ENCODE data around the gene LTA.

The LTA gene

DNA sequence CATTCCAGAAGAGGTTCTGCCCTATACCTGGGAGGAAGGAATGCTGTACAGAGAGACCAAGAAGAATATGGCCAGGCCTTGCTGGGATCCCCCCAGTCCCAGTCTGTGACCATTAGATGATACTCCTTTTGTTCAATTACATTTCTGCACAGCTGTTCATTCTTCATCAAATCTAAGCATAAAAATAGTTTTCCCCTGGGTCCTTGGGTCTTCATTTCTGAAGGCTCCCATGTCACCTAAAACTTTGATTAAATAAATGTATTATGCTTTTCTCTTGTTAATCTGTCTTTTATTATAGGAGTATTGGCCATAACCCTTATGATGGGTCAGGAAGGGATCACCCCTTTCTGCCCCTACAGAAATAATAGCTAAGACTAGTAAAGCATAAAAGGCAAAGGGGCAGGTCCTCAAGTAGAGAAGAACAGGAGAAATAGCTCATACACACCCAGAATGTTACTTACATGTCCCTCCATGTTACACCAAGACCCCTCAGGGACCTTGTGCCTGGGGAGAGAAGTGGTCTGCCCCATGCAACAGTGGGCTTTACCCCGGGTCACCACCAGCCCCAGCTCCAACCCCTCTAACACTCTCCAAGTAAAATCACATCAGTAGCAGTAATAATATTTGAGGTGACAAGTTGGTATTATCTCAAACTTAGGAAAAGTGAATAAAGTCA is 2.1 kb upstream of the LTA start:
- no peak for DNase-seq (ENCODE audit: low read depth, low spot score)

DNA sequence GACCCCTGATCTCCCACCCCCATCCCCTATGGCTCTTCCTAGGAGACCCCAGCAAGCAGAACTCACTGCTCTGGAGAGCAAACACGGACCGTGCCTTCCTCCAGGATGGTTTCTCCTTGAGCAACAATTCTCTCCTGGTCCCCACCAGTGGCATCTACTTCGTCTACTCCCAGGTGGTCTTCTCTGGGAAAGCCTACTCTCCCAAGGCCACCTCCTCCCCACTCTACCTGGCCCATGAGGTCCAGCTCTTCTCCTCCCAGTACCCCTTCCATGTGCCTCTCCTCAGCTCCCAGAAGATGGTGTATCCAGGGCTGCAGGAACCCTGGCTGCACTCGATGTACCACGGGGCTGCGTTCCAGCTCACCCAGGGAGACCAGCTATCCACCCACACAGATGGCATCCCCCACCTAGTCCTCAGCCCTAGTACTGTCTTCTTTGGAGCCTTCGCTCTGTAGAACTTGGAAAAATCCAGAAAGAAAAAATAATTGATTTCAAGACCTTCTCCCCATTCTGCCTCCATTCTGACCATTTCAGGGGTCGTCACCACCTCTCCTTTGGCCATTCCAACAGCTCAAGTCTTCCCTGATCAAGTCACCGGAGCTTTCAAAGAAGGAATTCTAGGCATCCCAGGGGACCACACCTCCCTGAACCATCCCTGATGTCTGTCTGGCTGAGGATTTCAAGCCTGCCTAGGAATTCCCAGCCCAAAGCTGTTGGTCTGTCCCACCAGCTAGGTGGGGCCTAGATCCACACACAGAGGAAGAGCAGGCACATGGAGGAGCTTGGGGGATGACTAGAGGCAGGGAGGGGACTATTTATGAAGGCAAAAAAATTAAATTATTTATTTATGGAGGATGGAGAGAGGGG is 1.4 kb downstream of the LTA start:
- no peak for DNase-seq (ENCODE audit: low read depth, low spot score)

DNA sequence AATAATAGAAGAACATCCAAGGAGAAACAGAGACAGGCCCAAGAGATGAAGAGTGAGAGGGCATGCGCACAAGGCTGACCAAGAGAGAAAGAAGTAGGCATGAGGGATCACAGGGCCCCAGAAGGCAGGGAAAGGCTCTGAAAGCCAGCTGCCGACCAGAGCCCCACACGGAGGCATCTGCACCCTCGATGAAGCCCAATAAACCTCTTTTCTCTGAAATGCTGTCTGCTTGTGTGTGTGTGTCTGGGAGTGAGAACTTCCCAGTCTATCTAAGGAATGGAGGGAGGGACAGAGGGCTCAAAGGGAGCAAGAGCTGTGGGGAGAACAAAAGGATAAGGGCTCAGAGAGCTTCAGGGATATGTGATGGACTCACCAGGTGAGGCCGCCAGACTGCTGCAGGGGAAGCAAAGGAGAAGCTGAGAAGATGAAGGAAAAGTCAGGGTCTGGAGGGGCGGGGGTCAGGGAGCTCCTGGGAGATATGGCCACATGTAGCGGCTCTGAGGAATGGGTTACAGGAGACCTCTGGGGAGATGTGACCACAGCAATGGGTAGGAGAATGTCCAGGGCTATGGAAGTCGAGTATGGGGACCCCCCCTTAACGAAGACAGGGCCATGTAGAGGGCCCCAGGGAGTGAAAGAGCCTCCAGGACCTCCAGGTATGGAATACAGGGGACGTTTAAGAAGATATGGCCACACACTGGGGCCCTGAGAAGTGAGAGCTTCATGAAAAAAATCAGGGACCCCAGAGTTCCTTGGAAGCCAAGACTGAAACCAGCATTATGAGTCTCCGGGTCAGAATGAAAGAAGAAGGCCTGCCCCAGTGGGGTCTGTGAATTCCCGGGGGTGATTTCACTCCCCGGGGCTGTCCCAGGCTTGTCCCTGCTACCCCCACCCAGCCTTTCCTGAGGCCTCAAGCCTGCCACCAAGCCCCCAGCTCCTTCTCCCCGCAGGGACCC is 2.3 kb downstream of the LTA start:
- no peak for DNase-seq (ENCODE audit: low read depth, low spot score)

- DNase-seq (ENCODE audit: low read depth, low spot score) = no peak
Measured at GRCh38 chr6:31575335-31575901, 3.3 kb downstream of the LTA start, which contains the start of gene TNF. Gene TNF, plus strand, starts transcription at chr6:31575565. Its CDS starts 177 bp downstream, at chr6:31575742.

DNA sequence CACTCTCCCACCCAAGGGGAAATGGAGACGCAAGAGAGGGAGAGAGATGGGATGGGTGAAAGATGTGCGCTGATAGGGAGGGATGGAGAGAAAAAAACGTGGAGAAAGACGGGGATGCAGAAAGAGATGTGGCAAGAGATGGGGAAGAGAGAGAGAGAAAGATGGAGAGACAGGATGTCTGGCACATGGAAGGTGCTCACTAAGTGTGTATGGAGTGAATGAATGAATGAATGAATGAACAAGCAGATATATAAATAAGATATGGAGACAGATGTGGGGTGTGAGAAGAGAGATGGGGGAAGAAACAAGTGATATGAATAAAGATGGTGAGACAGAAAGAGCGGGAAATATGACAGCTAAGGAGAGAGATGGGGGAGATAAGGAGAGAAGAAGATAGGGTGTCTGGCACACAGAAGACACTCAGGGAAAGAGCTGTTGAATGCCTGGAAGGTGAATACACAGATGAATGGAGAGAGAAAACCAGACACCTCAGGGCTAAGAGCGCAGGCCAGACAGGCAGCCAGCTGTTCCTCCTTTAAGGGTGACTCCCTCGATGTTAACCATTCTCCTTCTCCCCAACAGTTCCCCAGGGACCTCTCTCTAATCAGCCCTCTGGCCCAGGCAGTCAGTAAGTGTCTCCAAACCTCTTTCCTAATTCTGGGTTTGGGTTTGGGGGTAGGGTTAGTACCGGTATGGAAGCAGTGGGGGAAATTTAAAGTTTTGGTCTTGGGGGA is 4.0 kb downstream of the LTA start:
- DNase-seq (ENCODE audit: low read depth, low spot score) = no peak

- no peak for DNase-seq (ENCODE audit: low read depth, low spot score)
Measured at GRCh38 chr6:31576897-31577578, 4.9 kb downstream of the LTA start.

DNA sequence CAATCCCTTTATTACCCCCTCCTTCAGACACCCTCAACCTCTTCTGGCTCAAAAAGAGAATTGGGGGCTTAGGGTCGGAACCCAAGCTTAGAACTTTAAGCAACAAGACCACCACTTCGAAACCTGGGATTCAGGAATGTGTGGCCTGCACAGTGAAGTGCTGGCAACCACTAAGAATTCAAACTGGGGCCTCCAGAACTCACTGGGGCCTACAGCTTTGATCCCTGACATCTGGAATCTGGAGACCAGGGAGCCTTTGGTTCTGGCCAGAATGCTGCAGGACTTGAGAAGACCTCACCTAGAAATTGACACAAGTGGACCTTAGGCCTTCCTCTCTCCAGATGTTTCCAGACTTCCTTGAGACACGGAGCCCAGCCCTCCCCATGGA is 5.5 kb downstream of the LTA start:
- DNase-seq (ENCODE audit: low read depth, low spot score) = no peak

- no peak for DNase-seq (ENCODE audit: low read depth, low spot score)
Measured at GRCh38 chr6:31578184-31579118, 6.4 kb downstream of the LTA start.

DNA sequence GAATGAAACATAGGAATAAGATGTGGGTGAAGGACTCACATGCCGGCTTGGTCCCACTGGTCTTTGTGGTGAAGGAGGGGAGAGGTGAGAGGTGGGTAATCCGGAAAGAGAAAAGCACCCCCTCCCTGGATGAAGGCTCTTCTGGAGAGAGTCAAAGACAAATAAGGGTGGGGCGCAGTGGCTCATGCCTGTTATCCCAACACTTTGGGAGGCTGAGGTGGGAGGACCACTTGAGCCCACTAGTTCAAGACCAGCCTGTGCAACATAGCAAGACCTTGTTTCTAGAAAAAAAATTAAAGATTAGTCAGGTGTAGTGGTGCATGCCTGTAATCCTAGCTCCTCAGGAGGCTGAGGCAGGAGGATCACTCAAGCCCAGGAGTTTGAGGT is 7.0 kb downstream of the LTA start:
- DNase-seq (ENCODE audit: low read depth, low spot score) = no peak

DNA sequence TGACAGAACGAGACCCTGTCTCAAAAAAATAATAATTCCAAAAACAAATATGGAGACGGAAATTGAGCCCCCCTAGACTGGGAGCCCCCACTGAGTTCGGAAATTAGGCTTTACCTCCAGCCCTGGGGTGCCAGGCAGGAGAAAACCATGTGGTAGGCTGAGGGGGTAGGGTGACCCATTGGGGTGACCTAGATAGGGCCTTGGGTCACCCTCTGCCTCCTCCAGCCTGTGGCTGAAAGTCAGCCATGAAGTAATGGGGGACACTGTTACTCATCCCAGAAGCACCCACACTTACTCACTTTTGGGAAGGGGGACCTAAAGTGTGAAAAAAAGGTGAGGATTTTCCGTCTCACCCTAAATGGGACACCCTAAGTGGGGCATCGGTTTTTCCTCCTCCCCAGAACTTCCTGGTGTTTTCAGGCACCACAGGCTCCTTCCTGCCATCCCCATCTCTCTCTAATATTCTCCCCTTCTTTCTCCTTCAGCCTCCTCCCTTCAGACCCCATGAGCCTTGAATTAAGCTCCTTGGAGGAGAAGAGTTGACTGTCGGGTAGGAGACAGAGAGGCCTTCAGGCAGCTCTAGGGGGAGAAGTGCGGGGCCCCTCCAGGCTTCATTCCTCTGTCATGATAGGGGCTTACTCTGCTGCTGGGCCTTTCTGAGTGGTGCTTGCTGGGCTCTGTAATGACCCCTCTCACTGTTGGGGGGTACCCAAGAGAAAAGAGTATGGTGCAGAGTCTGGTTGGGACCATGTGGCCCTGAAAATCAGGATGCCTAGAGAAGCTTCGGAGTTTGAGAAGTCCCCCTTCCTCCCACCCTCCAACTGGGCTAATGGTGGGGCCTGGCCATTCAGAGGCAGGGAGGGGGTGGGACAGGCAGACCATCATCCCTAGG is 7.7 kb downstream of the LTA start:
- DNase-seq (ENCODE audit: low read depth, low spot score) = no peak

GRCh38 chr6:31580438-31580740 is 8.3 kb downstream of the LTA start:
- DNase-seq (ENCODE audit: low read depth, low spot score) = no peak

GRCh38 chr6:31580807-31581433 is 8.8 kb downstream of the LTA start:
- DNase-seq (ENCODE audit: low read depth, low spot score) = no peak

GRCh38 chr6:31581434-31582229 is 9.5 kb downstream of the LTA start:
- no peak for DNase-seq (ENCODE audit: low read depth, low spot score)

DNA sequence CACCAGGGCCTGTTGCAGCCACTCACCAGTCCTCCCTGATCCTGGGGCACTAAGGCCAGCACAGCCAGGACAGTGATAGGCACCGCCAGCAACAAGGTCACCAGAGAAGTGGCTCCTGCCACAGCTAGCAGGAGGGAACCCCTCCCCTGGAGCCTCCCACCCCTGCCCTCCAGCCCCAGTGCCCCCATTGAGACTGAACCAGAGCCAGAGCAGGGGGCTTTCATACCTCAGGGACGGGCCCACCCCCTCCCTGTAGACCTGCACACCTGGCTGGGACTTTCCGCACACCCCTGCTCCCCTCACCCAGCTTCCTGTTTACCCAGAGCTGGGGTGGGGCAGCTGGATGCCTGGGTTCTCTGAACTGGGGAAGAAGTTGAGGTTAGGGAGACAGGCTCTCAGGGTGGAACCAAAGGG is 10.1 kb downstream of the LTA start, which contains the start of gene LTB:
Gene LTB (minus strand): TSS at position 195 of the 414 bp plus-strand sequence. CDS start 7 bp downstream, at position 188.
- DNase-seq (ENCODE audit: low read depth, low spot score) = no peak

- DNase-seq (ENCODE audit: low read depth, low spot score) = peak; percentile 42
Measured at GRCh38 chr6:31585491-31585890, 13.4 kb downstream of the LTA start.

DNA sequence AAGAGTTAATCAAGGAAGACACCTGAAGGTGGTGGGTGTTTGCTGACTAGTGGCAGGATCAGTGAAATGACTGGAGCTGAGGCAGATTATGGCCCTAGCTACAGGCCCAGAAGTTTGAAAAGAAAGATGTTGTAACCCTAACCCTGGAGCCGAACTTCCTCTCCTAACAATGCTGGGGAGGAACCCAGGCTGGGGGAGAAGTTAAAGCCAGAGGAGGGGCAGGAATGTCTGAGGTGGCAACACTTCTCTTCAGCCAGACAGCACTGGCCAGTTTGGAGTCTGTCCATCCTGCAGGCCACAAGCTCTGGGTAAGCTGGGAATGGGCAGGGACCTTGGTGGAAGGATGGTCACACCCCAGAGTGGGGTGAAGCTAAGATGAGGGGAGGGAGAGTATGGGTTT is 13.9 kb downstream of the LTA start, which contains the start of gene LST1:
Gene LST1 (plus strand): TSS at position 270 of the 400 bp plus-strand sequence. CDS start 1,023 bp downstream, outside the sequence.
- DNase-seq (ENCODE audit: low read depth, low spot score) = no peak
